DND-41 (cell line): ENCODE measurements around the gene DNER.

Source experiments
- ATAC-seq: fragments of 200-7000 bp; cut with Tn5 transposase; 3 replicates; pipeline ENCODE4 v1.9.1; 2021; ENCODE audit warnings: low read depth; ENCODE audit not compliant: insufficient read depth
- DNase-seq: peaks from one replicate; pipeline ENCODE4 v3.0.0-alpha.2; 2020
- H2AFZ ChIP-seq: 2 replicates; pipeline ENCODE4 v1.6.0; 2012; ENCODE audit warnings: low read depth, low read length
- H3K27ac ChIP-seq: 2 replicates; pipeline ENCODE4 v1.5.1; 2012; ENCODE audit warnings: low read length, inconsistent platforms
- H3K27me3 ChIP-seq: fragments of 200-600 bp; sonication (generic); 2 replicates; pipeline ENCODE4 v1.6.0; 2012; ENCODE audit warnings: low read length, mild to moderate bottlenecking, inconsistent platforms; ENCODE audit not compliant: insufficient read depth, poor library complexity
- H3K36me3 ChIP-seq: 2 replicates; pipeline ENCODE4 v1.5.1; 2012; ENCODE audit warnings: low read length, inconsistent platforms; ENCODE audit not compliant: insufficient read depth
- H3K4me1 ChIP-seq: 2 replicates; pipeline ENCODE4 v1.5.1; 2012; ENCODE audit warnings: mild to moderate bottlenecking, low read length; ENCODE audit not compliant: insufficient read depth
- H3K4me2 ChIP-seq: 2 replicates; pipeline ENCODE4 v1.6.0; 2012; ENCODE audit warnings: mild to moderate bottlenecking, moderate library complexity, low read length, inconsistent platforms; ENCODE audit not compliant: insufficient read depth
- H3K4me3 ChIP-seq, 2 experiments: fragments of 200-600 bp in 1 of 2; shearing (Covaris generic) in 1 of 2; 2 replicates each; pipeline ENCODE4 v1.5.1; 2012 to 2016; ENCODE audit warnings: inconsistent platforms in 2 of 2, low read length in 2 of 2, mild to moderate bottlenecking in 2 of 2, low read depth in 1 of 2, moderate library complexity in 1 of 2
- H3K79me2 ChIP-seq: 2 replicates; pipeline ENCODE4 v1.6.0; 2012; ENCODE audit warnings: low read length, inconsistent platforms; ENCODE audit not compliant: insufficient read depth
- H3K9ac ChIP-seq: 2 replicates; pipeline ENCODE4 v1.6.0; 2012; ENCODE audit warnings: low read depth, mild to moderate bottlenecking, inconsistent platforms, low read length, moderate library complexity
- H3K9me3 ChIP-seq: 2 replicates; pipeline ENCODE4 v1.5.1; 2012; ENCODE audit warnings: low read length, moderate library complexity, mild to moderate bottlenecking, inconsistent platforms; ENCODE audit not compliant: insufficient read depth, severe bottlenecking
- H4K20me1 ChIP-seq: 2 replicates; pipeline ENCODE4 v1.6.0; 2012; ENCODE audit warnings: low read length; ENCODE audit not compliant: insufficient read depth
- EZH2 ChIP-seq: IDR thresholded peaks from 3 replicates; pipeline ENCODE4 v1.6.1; 2012; ENCODE audit warnings: borderline replicate concordance, low read depth, mild to moderate bottlenecking, moderate library complexity, low read length, inconsistent platforms; ENCODE audit not compliant: severe bottlenecking
- TF ChIP-seq, protein P1 (sequence below): IDR thresholded peaks from 2 replicates; pipeline ENCODE4 v1.5.1; 2012; ENCODE audit warnings: borderline replicate concordance, low read length, moderate library complexity, mild to moderate bottlenecking; ENCODE audit not compliant: poor library complexity, severe bottlenecking; ENCODE audit errors: extremely low read depth

Gene DNER

GRCh38 chr2:229489016-229489415 lies 225.3 kb downstream of the DNER start:
- no peak for DNase-seq
- Histone ChIP-seq H2AFZ (no peak overlapping the region), H3K36me3 (no peaks in the 10 kb centered on the region), H3K4me3 (no peak overlapping the region), H3K27me3 (no peaks in the 10 kb centered on the region), H3K9me3 (no peaks in the 10 kb centered on the region), H3K4me1 (no peaks in the 10 kb centered on the region), H3K4me2 (no peak overlapping the region), H3K27ac (no peak overlapping the region), H4K20me1 (no peaks in the 10 kb centered on the region), H3K9ac (no peak overlapping the region), H3K79me2 (no peaks in the 10 kb centered on the region)
- no peak for TF ChIP-seq EZH2
- TF ChIP-seq, protein P1, sequence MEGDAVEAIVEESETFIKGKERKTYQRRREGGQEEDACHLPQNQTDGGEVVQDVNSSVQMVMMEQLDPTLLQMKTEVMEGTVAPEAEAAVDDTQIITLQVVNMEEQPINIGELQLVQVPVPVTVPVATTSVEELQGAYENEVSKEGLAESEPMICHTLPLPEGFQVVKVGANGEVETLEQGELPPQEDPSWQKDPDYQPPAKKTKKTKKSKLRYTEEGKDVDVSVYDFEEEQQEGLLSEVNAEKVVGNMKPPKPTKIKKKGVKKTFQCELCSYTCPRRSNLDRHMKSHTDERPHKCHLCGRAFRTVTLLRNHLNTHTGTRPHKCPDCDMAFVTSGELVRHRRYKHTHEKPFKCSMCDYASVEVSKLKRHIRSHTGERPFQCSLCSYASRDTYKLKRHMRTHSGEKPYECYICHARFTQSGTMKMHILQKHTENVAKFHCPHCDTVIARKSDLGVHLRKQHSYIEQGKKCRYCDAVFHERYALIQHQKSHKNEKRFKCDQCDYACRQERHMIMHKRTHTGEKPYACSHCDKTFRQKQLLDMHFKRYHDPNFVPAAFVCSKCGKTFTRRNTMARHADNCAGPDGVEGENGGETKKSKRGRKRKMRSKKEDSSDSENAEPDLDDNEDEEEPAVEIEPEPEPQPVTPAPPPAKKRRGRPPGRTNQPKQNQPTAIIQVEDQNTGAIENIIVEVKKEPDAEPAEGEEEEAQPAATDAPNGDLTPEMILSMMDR: no peak
- ATAC-seq: no peak

GRCh38 chr2:229488232-229488631 lies 226.1 kb downstream of the DNER start:
- Histone ChIP-seq H3K9me3 (no peaks in the 10 kb centered on the region), H3K36me3 (no peaks in the 10 kb centered on the region), H3K4me1 (no peaks in the 10 kb centered on the region), H3K9ac (no peak overlapping the region), H3K4me3 (no peak overlapping the region), H3K4me2 (no peak overlapping the region), H3K27me3 (no peaks in the 10 kb centered on the region), H2AFZ (no peak overlapping the region), H3K27ac (no peak overlapping the region), H4K20me1 (no peaks in the 10 kb centered on the region), H3K79me2 (no peaks in the 10 kb centered on the region)
- no peak for TF ChIP-seq EZH2
- TF ChIP-seq, protein P1: no peak
- DNase-seq: no peak
- no peak for ATAC-seq

GRCh38 chr2:229486673-229487072 lies 227.7 kb downstream of the DNER start:
- Histone ChIP-seq H3K4me2 (no peak overlapping the region), H3K4me1 (no peaks in the 10 kb centered on the region), H3K9me3 (no peaks in the 10 kb centered on the region), H2AFZ (no peak overlapping the region), H3K79me2 (no peaks in the 10 kb centered on the region), H3K4me3 (no peak overlapping the region), H4K20me1 (no peaks in the 10 kb centered on the region), H3K9ac (no peak overlapping the region), H3K27ac (no peak overlapping the region), H3K27me3 (no peaks in the 10 kb centered on the region), H3K36me3 (no peaks in the 10 kb centered on the region)
- no peak for TF ChIP-seq EZH2
- TF ChIP-seq, protein P1: no peak
- no peak for DNase-seq
- no peak for ATAC-seq

- TF ChIP-seq EZH2: no peak
- TF ChIP-seq, protein P1: no peak
- no peak overlapping the region for H3K9ac ChIP-seq
- no peak overlapping the region for H3K27ac ChIP-seq
- H3K4me3 ChIP-seq: no peak overlapping the region
- no peaks in the 10 kb centered on the region for H3K4me1 ChIP-seq
- H3K27me3 ChIP-seq: no peaks in the 10 kb centered on the region
- no peaks in the 10 kb centered on the region for H3K79me2 ChIP-seq
- no peak for DNase-seq
- H3K4me2 ChIP-seq: no peak overlapping the region
- no peaks in the 10 kb centered on the region for H3K9me3 ChIP-seq
- no peaks in the 10 kb centered on the region for H3K36me3 ChIP-seq
- ATAC-seq: no peak
- no peak overlapping the region for H2AFZ ChIP-seq
- no peaks in the 10 kb centered on the region for H4K20me1 ChIP-seq
Measured at GRCh38 chr2:229485857-229486256, 228.5 kb downstream of the DNER start.
